ENCODE data around the gene CTSG. TPM values are rescaled to one million over a fixed set of nuclear protein-coding genes. Genes with fewer than 3 reads are reported as not detected.
A peak's percentile ranks its signal among the peaks of the same experiment; 100 is the strongest.
"Not testable (repeated sequence)": the region's sequence is repeated elsewhere in the genome, so short reads cannot be mapped to it uniquely, and the experiment has no call there.

CTSG gene
- total and polyA plus RNA-seq, 5 donors from 2014 or later, result not detected

GRCh38 chr14:24606297-24606696 is 30.2 kb upstream of the CTSG start:
- Histone ChIP-seq H3K27ac (ENCODE audit: insufficient read depth, low read length, poor library complexity, severe bottlenecking) (no peak overlapping the region), H3K27me3 (ENCODE audit: control insufficient read depth, insufficient read depth, low read length) (no peaks in the 10 kb centered on the region), H3K9me3 (ENCODE audit: control insufficient read depth in 2 of 2, low read length in 2 of 2) (no peaks in the 10 kb centered on the region), H3K36me3 (ENCODE audit: control insufficient read depth, insufficient read depth, low read length) (no peaks in the 10 kb centered on the region), H3K4me1 (ENCODE audit: control insufficient read depth, insufficient read depth, low read length, poor library complexity, severe bottlenecking) (no peaks in the 10 kb centered on the region), H3K4me3 (ENCODE audit: low read depth, low read length) (no peak overlapping the region)
- H3K4me3 Mint-ChIP-seq, result no peak overlapping the region
- ATAC-seq (ENCODE audit: low read depth in 2 of 2) (no peak), DNase-seq (no peak)
- peaks cover 0 to 3% (median 0%) of the 10 kb centered on the region in 7 donors for H3K9me3 Mint-ChIP-seq
- H3K4me1 Mint-ChIP-seq, result peaks cover 0 to 8% (median 3%) of the 10 kb centered on the region in 4 donors
- no peaks in the 10 kb centered on the region for H3K36me3 Mint-ChIP-seq
- H3K27me3 Mint-ChIP-seq, result peaks cover 5% of the 10 kb centered on the region
- H3K27ac Mint-ChIP-seq, result no peak overlapping the region

- Mint-ChIP-seq H3K36me3 (no peaks in the 10 kb centered on the region), H3K27ac (peak overlapping the region in 2 of 3 donors; percentile 80 to 91), H3K4me3 (peak overlapping the region in 1 of 4 donors; percentile 5), H3K27me3 (peaks cover 5% of the 10 kb centered on the region), H3K9me3 (peaks cover 0 to 3% (median 0%) of the 10 kb centered on the region in 7 donors), H3K4me1 (peaks cover 0 to 8% (median 3%) of the 10 kb centered on the region in 4 donors)
- ATAC-seq (ENCODE audit: low read depth in 2 of 2), result peak; percentile 73 to 74
- no peaks in the 10 kb centered on the region for H3K9me3 ChIP-seq (ENCODE audit: control insufficient read depth in 2 of 2, low read length in 2 of 2)
- H3K36me3 ChIP-seq (ENCODE audit: control insufficient read depth, insufficient read depth, low read length), result no peaks in the 10 kb centered on the region
- DNase-seq, result peak; percentile 13 to 63 (median 42)
- H3K4me3 ChIP-seq (ENCODE audit: low read depth, low read length), result no peak overlapping the region
- no peaks in the 10 kb centered on the region for H3K27me3 ChIP-seq (ENCODE audit: control insufficient read depth, insufficient read depth, low read length)
- H3K27ac ChIP-seq (ENCODE audit: insufficient read depth, low read length, poor library complexity, severe bottlenecking), result no peak overlapping the region
- no peaks in the 10 kb centered on the region for H3K4me1 ChIP-seq (ENCODE audit: control insufficient read depth, insufficient read depth, low read length, poor library complexity, severe bottlenecking)
Measured at GRCh38 chr14:24605435-24606190, 29.6 kb upstream of the CTSG start.

GRCh38 chr14:24597403-24597802 is 21.4 kb upstream of the CTSG start:
- no peak for DNase-seq
- H3K9me3 Mint-ChIP-seq, result peaks cover 0 to 44% (median 11%) of the 10 kb centered on the region in 7 donors

GRCh38 chr14:24595073-24595808 is 19.2 kb upstream of the CTSG start:
- H3K4me3 Mint-ChIP-seq, result no peak overlapping the region
- Histone ChIP-seq H3K36me3 (ENCODE audit: control insufficient read depth, insufficient read depth, low read length) (no peaks in the 10 kb centered on the region), H3K27ac (ENCODE audit: insufficient read depth, low read length, poor library complexity, severe bottlenecking) (no peak overlapping the region), H3K9me3 (ENCODE audit: control insufficient read depth in 2 of 2, low read length in 2 of 2) (peaks cover 0 to 9% of the 10 kb centered on the region in 2 experiments), H3K4me1 (ENCODE audit: control insufficient read depth, insufficient read depth, low read length, poor library complexity, severe bottlenecking) (no peaks in the 10 kb centered on the region), H3K4me3 (ENCODE audit: low read depth, low read length) (no peak overlapping the region), H3K27me3 (ENCODE audit: control insufficient read depth, insufficient read depth, low read length) (no peaks in the 10 kb centered on the region)
- no peak overlapping the region for H3K27ac Mint-ChIP-seq
- H3K36me3 Mint-ChIP-seq, result no peaks in the 10 kb centered on the region
- DNase-seq (no peak), ATAC-seq (ENCODE audit: low read depth in 2 of 2) (no peak)
- peaks cover 0 to 44% (median 12%) of the 10 kb centered on the region in 7 donors for H3K9me3 Mint-ChIP-seq
- no peaks in the 10 kb centered on the region for H3K4me1 Mint-ChIP-seq
- H3K27me3 Mint-ChIP-seq, result peaks cover 26% of the 10 kb centered on the region

More at GRCh38 chr14:24597403-24597802, 21.4 kb upstream of the CTSG start:
- ATAC-seq (ENCODE audit: low read depth in 2 of 2), result no peak
- Histone ChIP-seq H3K4me3 (ENCODE audit: low read depth, low read length) (no peak overlapping the region), H3K36me3 (ENCODE audit: control insufficient read depth, insufficient read depth, low read length) (no peaks in the 10 kb centered on the region), H3K27ac (ENCODE audit: insufficient read depth, low read length, poor library complexity, severe bottlenecking) (no peak overlapping the region), H3K9me3 (ENCODE audit: control insufficient read depth in 2 of 2, low read length in 2 of 2) (peaks cover 0 to 9% of the 10 kb centered on the region in 2 experiments), H3K27me3 (ENCODE audit: control insufficient read depth, insufficient read depth, low read length) (no peaks in the 10 kb centered on the region), H3K4me1 (ENCODE audit: control insufficient read depth, insufficient read depth, low read length, poor library complexity, severe bottlenecking) (no peaks in the 10 kb centered on the region)
- Mint-ChIP-seq H3K4me3 (no peak overlapping the region), H3K27ac (no peak overlapping the region), H3K4me1 (no peaks in the 10 kb centered on the region), H3K36me3 (no peaks in the 10 kb centered on the region), H3K27me3 (peaks cover 28% of the 10 kb centered on the region)

DNA sequence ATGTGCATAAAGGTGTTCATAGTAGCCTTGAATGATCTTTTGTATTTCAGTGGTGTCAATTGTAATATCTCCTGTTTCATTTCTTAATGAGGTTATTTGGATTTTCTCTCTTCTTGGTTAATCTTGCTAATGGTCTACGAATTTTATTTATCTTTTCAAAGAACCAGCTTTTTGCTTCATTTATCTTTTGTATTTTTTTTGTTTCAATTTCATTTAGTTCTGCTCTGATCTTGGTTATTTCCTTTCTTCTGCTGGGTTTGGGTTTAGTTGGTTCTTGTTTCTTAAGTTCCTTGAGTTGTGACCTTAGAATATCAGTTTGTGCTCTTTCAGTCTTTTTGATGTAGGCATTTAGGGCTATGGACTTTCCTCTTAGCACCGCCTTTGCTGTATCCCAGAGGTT is 15.0 kb upstream of the CTSG start:
- ATAC-seq (ENCODE audit: low read depth in 2 of 2); H3K27ac ChIP-seq (ENCODE audit: insufficient read depth, low read length, poor library complexity, severe bottlenecking); H3K36me3 Mint-ChIP-seq; H3K27ac Mint-ChIP-seq; H3K9me3 ChIP-seq (ENCODE audit: control insufficient read depth in 2 of 2, low read length in 2 of 2); H3K4me3 ChIP-seq (ENCODE audit: low read depth, low read length); H3K27me3 ChIP-seq (ENCODE audit: control insufficient read depth, insufficient read depth, low read length); H3K4me1 ChIP-seq (ENCODE audit: control insufficient read depth, insufficient read depth, low read length, poor library complexity, severe bottlenecking); DNase-seq; H3K36me3 ChIP-seq (ENCODE audit: control insufficient read depth, insufficient read depth, low read length); H3K4me3 Mint-ChIP-seq; H3K4me1 Mint-ChIP-seq: not testable (repeated sequence)
- peaks cover 0 to 18% (median 7%) of the 10 kb centered on the region in 7 donors for H3K9me3 Mint-ChIP-seq
- peaks cover 20% of the 10 kb centered on the region for H3K27me3 Mint-ChIP-seq

DNA sequence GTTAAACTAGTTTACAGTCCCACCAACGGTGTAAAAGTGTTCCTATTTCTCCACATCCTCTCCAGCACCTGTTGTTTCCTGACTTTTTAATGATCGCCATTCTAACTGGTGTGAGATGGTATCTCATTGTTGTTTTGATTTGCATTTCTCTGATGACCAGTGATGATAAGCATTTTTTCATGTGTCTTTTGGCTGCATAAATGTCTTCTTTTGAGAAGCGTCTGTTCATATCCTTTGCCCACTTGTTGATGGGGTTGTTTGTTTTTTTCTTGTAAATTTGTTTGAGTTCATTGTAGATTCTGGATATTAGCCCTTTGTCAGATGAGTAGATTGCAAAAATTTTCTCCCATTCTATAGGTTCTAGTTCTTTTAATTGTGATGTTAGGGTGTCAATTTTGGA is 8.4 kb upstream of the CTSG start:
- not testable (repeated sequence) for H3K36me3 Mint-ChIP-seq; H3K4me1 ChIP-seq (ENCODE audit: control insufficient read depth, insufficient read depth, low read length, poor library complexity, severe bottlenecking); DNase-seq; H3K27ac ChIP-seq (ENCODE audit: insufficient read depth, low read length, poor library complexity, severe bottlenecking); H3K4me3 Mint-ChIP-seq; H3K4me1 Mint-ChIP-seq; ATAC-seq (ENCODE audit: low read depth in 2 of 2); H3K27ac Mint-ChIP-seq; H3K4me3 ChIP-seq (ENCODE audit: low read depth, low read length); H3K27me3 ChIP-seq (ENCODE audit: control insufficient read depth, insufficient read depth, low read length); H3K9me3 ChIP-seq (ENCODE audit: control insufficient read depth in 2 of 2, low read length in 2 of 2); H3K36me3 ChIP-seq (ENCODE audit: control insufficient read depth, insufficient read depth, low read length)
- Mint-ChIP-seq H3K9me3 (peaks cover 0 to 10% (median 1%) of the 10 kb centered on the region in 7 donors), H3K27me3 (peaks cover 18% of the 10 kb centered on the region)

- Histone ChIP-seq H3K27ac (ENCODE audit: insufficient read depth, low read length, poor library complexity, severe bottlenecking) (no peak overlapping the region), H3K4me1 (ENCODE audit: control insufficient read depth, insufficient read depth, low read length, poor library complexity, severe bottlenecking) (no peaks in the 10 kb centered on the region), H3K36me3 (ENCODE audit: control insufficient read depth, insufficient read depth, low read length) (no peaks in the 10 kb centered on the region), H3K4me3 (ENCODE audit: low read depth, low read length) (no peak overlapping the region), H3K9me3 (ENCODE audit: control insufficient read depth in 2 of 2, low read length in 2 of 2) (no peaks in the 10 kb centered on the region), H3K27me3 (ENCODE audit: control insufficient read depth, insufficient read depth, low read length) (no peaks in the 10 kb centered on the region)
- Mint-ChIP-seq H3K27me3 (peaks cover 23% of the 10 kb centered on the region), H3K36me3 (no peaks in the 10 kb centered on the region), H3K27ac (no peak overlapping the region), H3K9me3 (no peaks in the 10 kb centered on the region), H3K4me3 (no peak overlapping the region), H3K4me1 (no peaks in the 10 kb centered on the region)
- DNase-seq, result no peak
- no peak for ATAC-seq (ENCODE audit: low read depth in 2 of 2)
Measured at GRCh38 chr14:24578558-24578957, 2.5 kb upstream of the CTSG start.

Data from CD4-positive, CD25-positive, alpha-beta regulatory T cell (primary cell).